Osteocyte (in vitro differentiated cells): ENCODE measurements around the gene WDR88. TPM values are rescaled to one million over a fixed set of nuclear protein-coding genes. Genes with fewer than 3 reads are reported as not detected.
A peak's percentile ranks its signal among the peaks of the same experiment; 100 is the strongest.

Experiments
- DNase-seq: peaks from one replicate; pipeline ENCODE4 v3.0.0; 2021; ENCODE audit warnings: mixed read lengths; ENCODE audit not compliant: unreplicated experiment; ENCODE audit errors: extremely low spot score
- H3K27ac Mint-ChIP-seq: one replicate; pipeline ENCODE4 v1.8.0; 2021; ENCODE audit warnings: mild to moderate bottlenecking, mixed read lengths; ENCODE audit not compliant: unreplicated experiment
- H3K27me3 Mint-ChIP-seq: one replicate; pipeline ENCODE4 v1.8.0; 2021; ENCODE audit warnings: mixed read lengths; ENCODE audit not compliant: unreplicated experiment
- H3K36me3 Mint-ChIP-seq: one replicate; pipeline ENCODE4 v1.8.0; 2021; ENCODE audit warnings: mixed read lengths; ENCODE audit not compliant: unreplicated experiment
- H3K4me1 Mint-ChIP-seq: one replicate; pipeline ENCODE4 v1.8.0; 2021; ENCODE audit warnings: mixed read lengths; ENCODE audit not compliant: unreplicated experiment
- H3K4me3 Mint-ChIP-seq: one replicate; pipeline ENCODE4 v1.8.0; 2021; ENCODE audit warnings: mild to moderate bottlenecking, moderate library complexity, mixed read lengths; ENCODE audit not compliant: unreplicated experiment
- H3K9me3 Mint-ChIP-seq: one replicate; pipeline ENCODE4 v1.8.0; 2021; ENCODE audit warnings: mixed read lengths; ENCODE audit not compliant: unreplicated experiment
- CTCF ChIP-seq: fragments of 200-600 bp; sonication (generic); IDR thresholded peaks from 2 replicates; pipeline ENCODE4 v1.5.0; 2021; ENCODE audit warnings: antibody characterized with exemption, mild to moderate bottlenecking, moderate library complexity
- total RNA-seq: library from RNA; stranded (reverse); gene quantifications from 2 replicates; pipeline ENCODE4 v1.2.1, GENCODE V29; 2021

Gene WDR88
- total RNA-seq, 1 donor from 2014 or later = not detected

GRCh38 chr19:33102893-33103292 lies 29.0 kb upstream of the WDR88 start:
- Mint-ChIP-seq H3K36me3 (peaks cover 36% of the 10 kb centered on the region), H3K4me1 (no peaks in the 10 kb centered on the region), H3K27ac (no peak overlapping the region), H3K27me3 (no peaks in the 10 kb centered on the region), H3K4me3 (no peak overlapping the region), H3K9me3 (no peaks in the 10 kb centered on the region)
- TF ChIP-seq CTCF = no peak
- no peak for DNase-seq

- DNase-seq = no peak
- TF ChIP-seq CTCF = no peak
- no peaks in the 10 kb centered on the region for H3K4me1 Mint-ChIP-seq
- no peaks in the 10 kb centered on the region for H3K27me3 Mint-ChIP-seq
- peaks cover 35% of the 10 kb centered on the region for H3K36me3 Mint-ChIP-seq
- no peaks in the 10 kb centered on the region for H3K9me3 Mint-ChIP-seq
- H3K4me3 Mint-ChIP-seq = no peak overlapping the region
- peak overlapping the region; percentile 47 for H3K27ac Mint-ChIP-seq
These were observed 23.8 kb upstream of the WDR88 start for GRCh38 chr19:33108161-33108560.

GRCh38 chr19:33110137-33110910 lies 21.6 kb upstream of the WDR88 start:
- DNase-seq = no peak
- Mint-ChIP-seq H3K27me3 (no peaks in the 10 kb centered on the region), H3K4me1 (no peaks in the 10 kb centered on the region), H3K27ac (no peak overlapping the region), H3K36me3 (peaks cover 37% of the 10 kb centered on the region), H3K9me3 (no peaks in the 10 kb centered on the region), H3K4me3 (no peak overlapping the region)
- no peak for TF ChIP-seq CTCF

GRCh38 chr19:33111587-33111986 lies 20.3 kb upstream of the WDR88 start:
- DNase-seq = no peak
- Mint-ChIP-seq H3K27ac (no peak overlapping the region), H3K9me3 (no peaks in the 10 kb centered on the region), H3K27me3 (no peaks in the 10 kb centered on the region), H3K36me3 (peaks cover 39% of the 10 kb centered on the region), H3K4me3 (no peak overlapping the region), H3K4me1 (no peaks in the 10 kb centered on the region)
- no peak for TF ChIP-seq CTCF

- peaks cover 37% of the 10 kb centered on the region for H3K36me3 Mint-ChIP-seq
These were observed 17.6 kb upstream of the WDR88 start for GRCh38 chr19:33114312-33114711.

More at GRCh38 chr19:33114312-33114711, 17.6 kb upstream of the WDR88 start:
- Mint-ChIP-seq H3K27me3 (no peaks in the 10 kb centered on the region), H3K27ac (no peak overlapping the region), H3K4me3 (no peak overlapping the region), H3K4me1 (no peaks in the 10 kb centered on the region), H3K9me3 (no peaks in the 10 kb centered on the region)
- no peak for TF ChIP-seq CTCF
- no peak for DNase-seq
